GM12878 (cell line): ENCODE measurements around the gene FKBP9. TPM values are rescaled to one million over a fixed set of nuclear protein-coding genes. Genes with fewer than 3 reads are reported as not detected.

Experiments
- ATAC-seq: fragments of 200-7000 bp; cut with Tn5 transposase; 3 replicates; pipeline ENCODE4 v1.9.1; 2020; ENCODE audit warnings: mild to moderate bottlenecking, moderate library complexity
- BruUV-seq: library from RNA; stranded (reverse); fragments of 400-500 nt; replicated peaks from 2 replicates; lab custom pipeline; 2021; lab: Mats Ljungman, UMichigan
- CTCF ChIA-PET: fragments of 300-600 bp; sonication (Branson Sonifier 250); formaldehyde crosslinking; extraction: SDS; loops from one replicate; lab custom pipeline; 2021; ENCODE audit warnings: inconsistent platforms; lab: Yijun Ruan, JAX
- POLR2A ChIA-PET: fragments of 350-600 bp; formaldehyde crosslinking; extraction: SDS; loops from one replicate; lab custom pipeline; 2021; ENCODE audit warnings: inconsistent platforms; lab: Charles Lee
- RAD21 ChIA-PET: fragments of 300-600 bp; sonication (Branson Sonifier 250); formaldehyde crosslinking; loops from one replicate; lab custom pipeline; 2023; ENCODE audit warnings: antibody characterized with exemption; ENCODE audit not compliant: unreplicated experiment; lab: Charles Lee
- SMC1A ChIA-PET: fragments of 300-600 bp; sonication (Branson Sonifier 250); formaldehyde crosslinking; loops from one replicate; lab custom pipeline; 2023; ENCODE audit not compliant: unreplicated experiment, uncharacterized antibody; lab: Charles Lee
- DNase-seq: peaks from one replicate; pipeline ENCODE4 v3.0.0-alpha.2; 2011; ENCODE audit warnings: low read depth, low spot score
- FAIRE-seq: peaks from 3 replicates; lab custom pipeline; 2011; peaks lifted over from hg19 to GRCh38; lab: Jason Lieb, UNC
- H2AFZ ChIP-seq: 2 replicates; pipeline ENCODE4 v1.6.0; 2011; ENCODE audit warnings: low read depth, low read length, control low read depth; ENCODE audit not compliant: control insufficient read depth
- H3K27ac ChIP-seq: 2 replicates; pipeline ENCODE4 v1.5.1; 2011; ENCODE audit warnings: control low read depth; ENCODE audit not compliant: control insufficient read depth, insufficient read depth
- H3K27me3 ChIP-seq, 2 experiments: replicated peaks in 1 of 2; 2 replicates each; pipeline versions ENCODE4 v1.6.0 to v1.6.1; 2011; ENCODE audit warnings: low read length in 1 of 2; ENCODE audit not compliant: control insufficient read depth in 2 of 2, insufficient read depth in 2 of 2
- H3K36me3 ChIP-seq, 2 experiments: 2 replicates each; pipeline ENCODE4 v1.5.1; 2011; ENCODE audit warnings: low read length in 1 of 2; ENCODE audit not compliant: control insufficient read depth in 2 of 2, insufficient read depth in 2 of 2
- H3K4me1 ChIP-seq: 2 replicates; pipeline ENCODE4 v1.6.1; 2011; ENCODE audit warnings: mild to moderate bottlenecking, low read length, moderate library complexity, mixed read lengths; ENCODE audit not compliant: control insufficient read depth, insufficient read depth
- H3K4me2 ChIP-seq: 2 replicates; pipeline ENCODE4 v1.6.0; 2011; ENCODE audit warnings: control low read depth; ENCODE audit not compliant: control insufficient read depth, insufficient read depth
- H3K4me3 ChIP-seq: fragments of 200-600 bp; sonication (generic); 2 replicates; pipeline ENCODE4 v1.5.1; 2016
- H3K79me2 ChIP-seq: 2 replicates; pipeline ENCODE4 v1.6.0; 2011; ENCODE audit warnings: low read length; ENCODE audit not compliant: control insufficient read depth, insufficient read depth
- H3K9ac ChIP-seq: 2 replicates; pipeline ENCODE4 v1.8.0; 2011; ENCODE audit warnings: low read length, control low read depth, mixed read lengths; ENCODE audit not compliant: control insufficient read depth, insufficient read depth
- H3K9me3 ChIP-seq: replicated peaks from 3 replicates; pipeline ENCODE4 v1.5.1; 2011; ENCODE audit warnings: mild to moderate bottlenecking, low read length; ENCODE audit not compliant: control insufficient read depth, insufficient read depth
- H4K20me1 ChIP-seq: 2 replicates; pipeline ENCODE4 v1.6.0; 2011; ENCODE audit not compliant: control insufficient read depth, insufficient read depth
- BHLHE40 ChIP-seq, 2 experiments: fragments of 450-650 bp in 1 of 2; IDR thresholded peaks; 2 replicates each; pipeline ENCODE4 v1.6.1; 2011 to 2017; ENCODE audit warnings: low read depth in 2 of 2, borderline replicate concordance in 1 of 2, improper control_type of control experiment in 1 of 2, low read length in 1 of 2, mild to moderate bottlenecking in 1 of 2
- BMI1 ChIP-seq: fragments of 450-650 bp; IDR thresholded peaks from 2 replicates; pipeline ENCODE4 v1.6.1; 2016; ENCODE audit warnings: mild to moderate bottlenecking, moderate library complexity, borderline replicate concordance
- CREM ChIP-seq: IDR thresholded peaks from 2 replicates; pipeline ENCODE4 v1.6.1; 2014; ENCODE audit warnings: antibody characterized with exemption, low read depth
- KDM1A ChIP-seq: fragments of 200-600 bp; sonication (generic); IDR thresholded peaks from 2 replicates; pipeline ENCODE4 v1.6.1; 2016; ENCODE audit warnings: borderline replicate concordance
- NBN ChIP-seq: fragments of 450-650 bp; IDR thresholded peaks from 2 replicates; pipeline ENCODE4 v1.6.1; 2016
- PAX5 ChIP-seq: IDR thresholded peaks from 2 replicates; pipeline ENCODE4 v1.6.1; 2011; ENCODE audit warnings: low read depth, low read length, borderline replicate concordance
- RELA ChIP-seq: fragments of 450-650 bp; IDR thresholded peaks from 2 replicates; pipeline ENCODE4 v1.8.0; 2014; ENCODE audit warnings: borderline replicate concordance; ENCODE audit not compliant: partially characterized antibody
- SREBF1 ChIP-seq: IDR thresholded peaks from 2 replicates; pipeline ENCODE4 v1.6.1; 2012; ENCODE audit warnings: mild to moderate bottlenecking, low read length
- TAF1 ChIP-seq: IDR thresholded peaks from 2 replicates; pipeline ENCODE4 v1.6.1; 2011; ENCODE audit warnings: mild to moderate bottlenecking, low read depth, low read length, borderline replicate concordance
- TCF3 ChIP-seq: IDR thresholded peaks from 2 replicates; pipeline ENCODE4 v1.6.1; 2012; ENCODE audit warnings: low read depth, mild to moderate bottlenecking, low read length, borderline replicate concordance; ENCODE audit not compliant: insufficient read depth
- ZBED1 ChIP-seq: IDR thresholded peaks from 2 replicates; pipeline ENCODE4 v1.6.1; 2016; ENCODE audit warnings: borderline replicate concordance
- WGBS: methylation state at CpG from one replicate; pipeline ENCODE4 v1.1.6; 2016; ENCODE audit warnings: low lambda C conversion rate; ENCODE audit not compliant: insufficient replicate concordance, insufficient coverage; ENCODE audit errors: missing lambda C conversion rate; 5-methylcytosine and 5-hydroxymethylcytosine counted together
- in situ Hi-C: fragments of 300-500 bp; cut with MboI; formaldehyde crosslinking; loops from 9 replicates; pipeline ENCODE4 v1.14.3; 2018; ENCODE audit warnings: mixed read lengths
- intact Hi-C: fragments of 100-400 bp; cut with micrococcal nuclease; formaldehyde crosslinking; loops from one replicate; pipeline ENCODE4 v1.14.2; 2022; ENCODE audit not compliant: unreplicated experiment
- polyA plus RNA-seq, 11 experiments: library from polyadenylated mRNA; depleted of rRNA in 4 of 11; unstranded in 6 of 11; stranded (reverse) in 5 of 11; fragments of >200 nt; fragmentation: Nextera tagmentation in 4 of 11; fragmentation: Illumina TruSeq in 1 of 11; extraction: Ambion mirVana in 4 of 11; extraction: Trizol in 1 of 11; gene quantifications; 1 replicate in 1 of 11; 2 replicates in 10 of 11; pipeline versions ENCODE4 v1.2.1 to v1.2.3, GENCODE V29; 2011 to 2016; ENCODE audit warnings: inconsistent platforms in 2 of 11, missing spikeins in 2 of 11, low read depth in 1 of 11
- total RNA-seq, 4 experiments: library from RNA; depleted of rRNA in 3 of 4; stranded (reverse); fragments of >200 nt in 3 of 4; fragmentation: Illumina TruSeq in 1 of 4; extraction: Trizol in 1 of 4; gene quantifications; 2 replicates each; pipeline versions ENCODE4 v1.2.1 to v1.2.3, GENCODE V29; 2013 to 2021
- TF ChIP-seq, protein P1 (sequence below): fragments of 450-650 bp; IDR thresholded peaks from 2 replicates; pipeline ENCODE4 v1.6.1; 2018; ENCODE audit warnings: borderline replicate concordance, mild to moderate bottlenecking; ENCODE audit not compliant: partially characterized antibody
- TF ChIP-seq, protein P2 (sequence below): fragments of 450-650 bp; IDR thresholded peaks from 2 replicates; pipeline ENCODE4 v1.6.1; 2016; ENCODE audit warnings: mild to moderate bottlenecking
- TF ChIP-seq, protein P3 (sequence below): IDR thresholded peaks from 2 replicates; pipeline ENCODE4 v1.6.1; 2012; ENCODE audit warnings: mild to moderate bottlenecking, low read depth, low read length
- TF ChIP-seq, protein P4 (sequence below): fragments of 450-650 bp; IDR thresholded peaks from 2 replicates; pipeline ENCODE4 v1.6.1; 2014; ENCODE audit warnings: mild to moderate bottlenecking

The FKBP9 gene
- total and polyA plus RNA-seq, 10 of the 15 experiments (the other 5 are each of a cell fraction or from before 2014, with no cell fraction given) = 0.04 to 6.6 (median 2.6) TPM

DNA sequence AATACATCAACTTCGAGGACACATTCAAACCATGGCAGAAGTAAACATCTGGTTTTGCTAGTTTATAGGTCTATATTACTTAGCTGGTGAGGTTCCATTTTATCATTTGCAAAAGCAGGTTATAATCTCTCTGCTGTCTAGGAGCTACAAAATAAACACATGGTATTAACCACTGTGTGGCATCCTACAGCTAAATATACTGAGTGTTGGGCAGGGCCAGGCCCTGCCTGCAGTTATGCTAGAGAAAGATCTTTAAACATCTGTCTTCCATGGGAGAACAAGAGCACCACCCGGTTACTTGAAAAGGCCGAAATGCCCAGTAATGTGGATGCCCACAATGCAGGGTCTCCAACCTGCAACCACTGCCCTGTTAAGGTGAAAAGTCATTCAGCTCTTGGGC lies 20.6 kb upstream of the FKBP9 start:
- no peak overlapping the region for H3K9ac ChIP-seq
- no peak for FAIRE-seq
- no peaks in the 10 kb centered on the region for H3K36me3 ChIP-seq
- H4K20me1 ChIP-seq = no peaks in the 10 kb centered on the region
- ChIA-PET RAD21 (no interaction called here), SMC1A (interaction anchor here (1.0 to 1.5 kb wide), 2 partner anchors 171 to 247 kb away, joined by 3 read pairs; no protein-coding TSS in a partner anchor), POLR2A (no interaction called here), CTCF (interaction anchor here (0.8 kb wide), 1 partner anchor 90 kb away, joined by 3 read pairs; no protein-coding TSS in a partner anchor)
- BruUV-seq = no TSS peak
- in situ Hi-C loops (no loop called here), intact Hi-C loops (no loop called here)
- 99% methylated on average over 3 of the region's 3 CpGs for WGBS
- no peak overlapping the region for H3K4me3 ChIP-seq
- TF ChIP-seq BHLHE40 (IDR thresholded peaks at IDR 0.05; ENCODE audit: borderline replicate concordance in 1 of 2, low read depth in 2 of 2, low read length in 1 of 2) = no peak
- TF ChIP-seq ZBED1 = no peak
- TF ChIP-seq, protein P1, sequence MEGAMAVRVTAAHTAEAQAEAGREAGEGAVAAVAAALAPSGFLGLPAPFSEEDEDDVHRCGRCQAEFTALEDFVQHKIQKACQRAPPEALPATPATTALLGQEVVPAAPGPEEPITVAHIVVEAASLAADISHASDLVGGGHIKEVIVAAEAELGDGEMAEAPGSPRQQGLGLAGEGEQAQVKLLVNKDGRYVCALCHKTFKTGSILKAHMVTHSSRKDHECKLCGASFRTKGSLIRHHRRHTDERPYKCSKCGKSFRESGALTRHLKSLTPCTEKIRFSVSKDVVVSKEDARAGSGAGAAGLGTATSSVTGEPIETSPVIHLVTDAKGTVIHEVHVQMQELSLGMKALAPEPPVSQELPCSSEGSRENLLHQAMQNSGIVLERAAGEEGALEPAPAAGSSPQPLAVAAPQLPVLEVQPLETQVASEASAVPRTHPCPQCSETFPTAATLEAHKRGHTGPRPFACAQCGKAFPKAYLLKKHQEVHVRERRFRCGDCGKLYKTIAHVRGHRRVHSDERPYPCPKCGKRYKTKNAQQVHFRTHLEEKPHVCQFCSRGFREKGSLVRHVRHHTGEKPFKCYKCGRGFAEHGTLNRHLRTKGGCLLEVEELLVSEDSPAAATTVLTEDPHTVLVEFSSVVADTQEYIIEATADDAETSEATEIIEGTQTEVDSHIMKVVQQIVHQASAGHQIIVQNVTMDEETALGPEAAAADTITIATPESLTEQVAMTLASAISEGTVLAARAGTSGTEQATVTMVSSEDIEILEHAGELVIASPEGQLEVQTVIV = no peak
- TF ChIP-seq BMI1 = no peak
- TF ChIP-seq, protein P2, sequence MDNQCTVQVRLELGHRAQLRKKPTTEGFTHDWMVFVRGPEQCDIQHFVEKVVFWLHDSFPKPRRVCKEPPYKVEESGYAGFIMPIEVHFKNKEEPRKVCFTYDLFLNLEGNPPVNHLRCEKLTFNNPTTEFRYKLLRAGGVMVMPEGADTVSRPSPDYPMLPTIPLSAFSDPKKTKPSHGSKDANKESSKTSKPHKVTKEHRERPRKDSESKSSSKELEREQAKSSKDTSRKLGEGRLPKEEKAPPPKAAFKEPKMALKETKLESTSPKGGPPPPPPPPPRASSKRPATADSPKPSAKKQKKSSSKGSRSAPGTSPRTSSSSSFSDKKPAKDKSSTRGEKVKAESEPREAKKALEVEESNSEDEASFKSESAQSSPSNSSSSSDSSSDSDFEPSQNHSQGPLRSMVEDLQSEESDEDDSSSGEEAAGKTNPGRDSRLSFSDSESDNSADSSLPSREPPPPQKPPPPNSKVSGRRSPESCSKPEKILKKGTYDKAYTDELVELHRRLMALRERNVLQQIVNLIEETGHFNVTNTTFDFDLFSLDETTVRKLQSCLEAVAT = no peak
- no peak for TF ChIP-seq KDM1A
- TF ChIP-seq RELA = no peak
- TF ChIP-seq PAX5 = no peak
- TF ChIP-seq, protein P3, sequence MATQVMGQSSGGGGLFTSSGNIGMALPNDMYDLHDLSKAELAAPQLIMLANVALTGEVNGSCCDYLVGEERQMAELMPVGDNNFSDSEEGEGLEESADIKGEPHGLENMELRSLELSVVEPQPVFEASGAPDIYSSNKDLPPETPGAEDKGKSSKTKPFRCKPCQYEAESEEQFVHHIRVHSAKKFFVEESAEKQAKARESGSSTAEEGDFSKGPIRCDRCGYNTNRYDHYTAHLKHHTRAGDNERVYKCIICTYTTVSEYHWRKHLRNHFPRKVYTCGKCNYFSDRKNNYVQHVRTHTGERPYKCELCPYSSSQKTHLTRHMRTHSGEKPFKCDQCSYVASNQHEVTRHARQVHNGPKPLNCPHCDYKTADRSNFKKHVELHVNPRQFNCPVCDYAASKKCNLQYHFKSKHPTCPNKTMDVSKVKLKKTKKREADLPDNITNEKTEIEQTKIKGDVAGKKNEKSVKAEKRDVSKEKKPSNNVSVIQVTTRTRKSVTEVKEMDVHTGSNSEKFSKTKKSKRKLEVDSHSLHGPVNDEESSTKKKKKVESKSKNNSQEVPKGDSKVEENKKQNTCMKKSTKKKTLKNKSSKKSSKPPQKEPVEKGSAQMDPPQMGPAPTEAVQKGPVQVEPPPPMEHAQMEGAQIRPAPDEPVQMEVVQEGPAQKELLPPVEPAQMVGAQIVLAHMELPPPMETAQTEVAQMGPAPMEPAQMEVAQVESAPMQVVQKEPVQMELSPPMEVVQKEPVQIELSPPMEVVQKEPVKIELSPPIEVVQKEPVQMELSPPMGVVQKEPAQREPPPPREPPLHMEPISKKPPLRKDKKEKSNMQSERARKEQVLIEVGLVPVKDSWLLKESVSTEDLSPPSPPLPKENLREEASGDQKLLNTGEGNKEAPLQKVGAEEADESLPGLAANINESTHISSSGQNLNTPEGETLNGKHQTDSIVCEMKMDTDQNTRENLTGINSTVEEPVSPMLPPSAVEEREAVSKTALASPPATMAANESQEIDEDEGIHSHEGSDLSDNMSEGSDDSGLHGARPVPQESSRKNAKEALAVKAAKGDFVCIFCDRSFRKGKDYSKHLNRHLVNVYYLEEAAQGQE = no peak
- no peak for TF ChIP-seq TAF1
- no peak for TF ChIP-seq NBN
- TF ChIP-seq SREBF1 = no peak
- TF ChIP-seq TCF3 = no peak
- TF ChIP-seq CREM = no peak
- TF ChIP-seq, protein P4, sequence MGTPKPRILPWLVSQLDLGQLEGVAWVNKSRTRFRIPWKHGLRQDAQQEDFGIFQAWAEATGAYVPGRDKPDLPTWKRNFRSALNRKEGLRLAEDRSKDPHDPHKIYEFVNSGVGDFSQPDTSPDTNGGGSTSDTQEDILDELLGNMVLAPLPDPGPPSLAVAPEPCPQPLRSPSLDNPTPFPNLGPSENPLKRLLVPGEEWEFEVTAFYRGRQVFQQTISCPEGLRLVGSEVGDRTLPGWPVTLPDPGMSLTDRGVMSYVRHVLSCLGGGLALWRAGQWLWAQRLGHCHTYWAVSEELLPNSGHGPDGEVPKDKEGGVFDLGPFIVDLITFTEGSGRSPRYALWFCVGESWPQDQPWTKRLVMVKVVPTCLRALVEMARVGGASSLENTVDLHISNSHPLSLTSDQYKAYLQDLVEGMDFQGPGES = no peak
- DNase-seq = no peak
- H3K4me1 ChIP-seq = no peaks in the 10 kb centered on the region; the same call in 1 of the 2 replicates
- no peak overlapping the region for H3K4me2 ChIP-seq
- no peaks in the 10 kb centered on the region for H3K9me3 ChIP-seq
- H3K27ac ChIP-seq = no peak overlapping the region
- H3K27me3 ChIP-seq = no peaks in the 10 kb centered on the region
- no peak for ATAC-seq
- H2AFZ ChIP-seq = no peak overlapping the region
- H3K79me2 ChIP-seq = no peaks in the 10 kb centered on the region; the same call in 1 of the 2 replicates
